Effector CD4-positive, alpha-beta T cell (primary cell): ENCODE results near the gene PGM2L1.
"Not testable (repeated sequence)": the region's sequence is repeated elsewhere in the genome, so short reads cannot be mapped to it uniquely, and the experiment has no call there.

Source experiments
- DNase-seq: peaks from one replicate; pipeline ENCODE4 v3.0.0-alpha.2; 2020

The PGM2L1 gene

GRCh38 chr11:74331000-74331399, 67.2 kb downstream of the PGM2L1 start:
- DNase-seq, result not testable (repeated sequence)

- DNase-seq, result no peak
Measured at GRCh38 chr11:74330075-74330858, 68.0 kb downstream of the PGM2L1 start.

GRCh38 chr11:74327076-74327475, 71.2 kb downstream of the PGM2L1 start:
- no peak for DNase-seq

- DNase-seq, result no peak
Measured at GRCh38 chr11:74326665-74327064, 71.6 kb downstream of the PGM2L1 start.

- DNase-seq, result no peak
Measured at GRCh38 chr11:74325649-74326645, 72.3 kb downstream of the PGM2L1 start.

GRCh38 chr11:74322667-74323066, 75.6 kb downstream of the PGM2L1 start:
- DNase-seq, result no peak

GRCh38 chr11:74321487-74322188, 76.6 kb downstream of the PGM2L1 start:
- DNase-seq, result no peak

- no peak for DNase-seq
Measured at GRCh38 chr11:74320538-74320937, 77.7 kb downstream of the PGM2L1 start.

- DNase-seq, result no peak
Measured at GRCh38 chr11:74319139-74319816, 79.0 kb downstream of the PGM2L1 start.

- DNase-seq, result no peak
Measured at GRCh38 chr11:74318241-74318932, 79.8 kb downstream of the PGM2L1 start.

- no peak for DNase-seq
Measured at GRCh38 chr11:74316772-74317505, 81.3 kb downstream of the PGM2L1 start.

- DNase-seq, result no peak
Measured at GRCh38 chr11:74312326-74312725, 85.9 kb downstream of the PGM2L1 start.

GRCh38 chr11:74311352-74311926, 86.8 kb downstream of the PGM2L1 start, which contains the start of gene P4HA3:
Gene P4HA3, minus strand, starts transcription at chr11:74311640. Its CDS starts 29 bp downstream, at chr11:74311611.
- peak; percentile 6 for DNase-seq

GRCh38 chr11:74310857-74311256, 87.4 kb downstream of the PGM2L1 start:
- DNase-seq, result no peak

- no peak for DNase-seq
Measured at GRCh38 chr11:74307434-74307833, 90.8 kb downstream of the PGM2L1 start.

- no peak for DNase-seq
Measured at GRCh38 chr11:74306435-74307175, 91.6 kb downstream of the PGM2L1 start.

- DNase-seq, result no peak
Measured at GRCh38 chr11:74299015-74299414, 99.2 kb downstream of the PGM2L1 start.

GRCh38 chr11:74297484-74297883, 100.7 kb downstream of the PGM2L1 start:
- DNase-seq, result no peak

- DNase-seq, result no peak
Measured at GRCh38 chr11:74288911-74289310, 109.3 kb downstream of the PGM2L1 start.

- no peak for DNase-seq
Measured at GRCh38 chr11:74288161-74288560, 110.1 kb downstream of the PGM2L1 start.
